Aorta (tissue), 5 donors: ENCODE data around the gene PPP3CB. TPM values are rescaled to one million over a fixed set of nuclear protein-coding genes. Genes with fewer than 3 reads are reported as not detected.

Experiments used
- ATAC-seq: fragments of 200-7000 bp; cut with Tn5 transposase; one replicate; pipeline ENCODE4 v1.9.1; 2022; ENCODE audit warnings: moderate library complexity; ENCODE audit not compliant: low FRiP score
- DNase-seq, 2 donors: peaks; one replicate each; pipeline ENCODE4 v3.0.0-alpha.2; 2020
- H3K27ac ChIP-seq, 2 donors: one replicate each; pipeline ENCODE4 v1.5.1; 2013; ENCODE audit warnings: low read length in 2 of 2, mild to moderate bottlenecking in 2 of 2, moderate library complexity in 2 of 2, control low read depth in 1 of 2, inconsistent platforms in 1 of 2, low read depth in 1 of 2
- H3K27me3 ChIP-seq, 2 donors: one replicate each; pipeline ENCODE4 v1.6.1; 2013; ENCODE audit warnings: control low read depth in 1 of 2, low read length in 1 of 2, mild to moderate bottlenecking in 1 of 2, moderate library complexity in 1 of 2; ENCODE audit not compliant: insufficient read depth in 2 of 2, control insufficient read depth in 1 of 2
- H3K36me3 ChIP-seq, 2 donors: one replicate each; pipeline ENCODE4 v1.6.1; 2013; ENCODE audit warnings: control low read depth in 1 of 2, low read length in 1 of 2, mild to moderate bottlenecking in 1 of 2; ENCODE audit not compliant: insufficient read depth in 2 of 2, control insufficient read depth in 1 of 2
- H3K4me1 ChIP-seq, 2 donors: one replicate each; pipeline ENCODE4 v1.6.1; 2013; ENCODE audit warnings: low read length in 2 of 2, control low read depth in 1 of 2, mild to moderate bottlenecking in 1 of 2, moderate library complexity in 1 of 2; ENCODE audit not compliant: insufficient read depth in 2 of 2, control insufficient read depth in 1 of 2
- H3K4me3 ChIP-seq, 2 donors: one replicate each; pipeline ENCODE4 v1.5.1; 2013; ENCODE audit warnings: low read length in 2 of 2, control low read depth in 1 of 2, mild to moderate bottlenecking in 1 of 2
- H3K9me3 ChIP-seq: one replicate; pipeline ENCODE4 v1.6.1; 2013; ENCODE audit warnings: mild to moderate bottlenecking, low read length; ENCODE audit not compliant: control insufficient read depth
- WGBS, 2 donors: extraction: QIAGEN DNeasy Blood & Tissue Kit; methylation state at CpG; one replicate each; pipeline ENCODE4 v1.1.7; 2013; 5-methylcytosine and 5-hydroxymethylcytosine counted together
- intact Hi-C, 2 donors: fragments of 100-400 bp; cut with DNase I; formaldehyde crosslinking; loops; one replicate each; pipeline versions ENCODE4 v1.14.2 to v1.15.0; 2022
- long read RNA-seq, 2 donors: library from polyadenylated mRNA; unstranded; transcript quantifications; one replicate each; pipeline ENCODE4 v2.0.0, GENCODE V29; 2020 to 2021
- polyA plus RNA-seq, 2 donors: library from polyadenylated mRNA; stranded (reverse); fragments of 200-250 nt; gene quantifications; one replicate each; pipeline ENCODE4 v1.2.3, GENCODE V29; 2013
- total RNA-seq, 2 donors: library from RNA; stranded (reverse); fragmentation: NEBNext Ultra II Directional; extraction: Animal tissue kit (Norgen Biotek cat#: 25700); gene quantifications; one replicate each; pipeline ENCODE4 v1.2.1, GENCODE V29; 2021
- donor health status: healthy with polysubstance abuse.
- donor health status: Bipolar disorder and iron deficiency.
- donor health status: DM: no; HTN: no; CAD: no.
- donor health status: DM: no; HTN: no; CAD: no.
- donor health status: DM: yes; HTN: yes; CAD: no.

The PPP3CB gene
- total RNA-seq (10 to 100 TPM; 61.0 to 65.6 TPM), polyA plus RNA-seq (10 to 100 TPM; 39.7 to 46.1 TPM)
- long read RNA-seq, donor 1, partial matches to known transcripts = 11 of 26 reads
- long read RNA-seq, donor 1, other reads (novel, unspliced or antisense) = 13 of 26 reads
- long read RNA-seq, donor 2, partial matches to known transcripts = 3 of 15 reads
- long read RNA-seq, donor 2, other reads (novel, unspliced or antisense) = 7 of 15 reads

DNA sequence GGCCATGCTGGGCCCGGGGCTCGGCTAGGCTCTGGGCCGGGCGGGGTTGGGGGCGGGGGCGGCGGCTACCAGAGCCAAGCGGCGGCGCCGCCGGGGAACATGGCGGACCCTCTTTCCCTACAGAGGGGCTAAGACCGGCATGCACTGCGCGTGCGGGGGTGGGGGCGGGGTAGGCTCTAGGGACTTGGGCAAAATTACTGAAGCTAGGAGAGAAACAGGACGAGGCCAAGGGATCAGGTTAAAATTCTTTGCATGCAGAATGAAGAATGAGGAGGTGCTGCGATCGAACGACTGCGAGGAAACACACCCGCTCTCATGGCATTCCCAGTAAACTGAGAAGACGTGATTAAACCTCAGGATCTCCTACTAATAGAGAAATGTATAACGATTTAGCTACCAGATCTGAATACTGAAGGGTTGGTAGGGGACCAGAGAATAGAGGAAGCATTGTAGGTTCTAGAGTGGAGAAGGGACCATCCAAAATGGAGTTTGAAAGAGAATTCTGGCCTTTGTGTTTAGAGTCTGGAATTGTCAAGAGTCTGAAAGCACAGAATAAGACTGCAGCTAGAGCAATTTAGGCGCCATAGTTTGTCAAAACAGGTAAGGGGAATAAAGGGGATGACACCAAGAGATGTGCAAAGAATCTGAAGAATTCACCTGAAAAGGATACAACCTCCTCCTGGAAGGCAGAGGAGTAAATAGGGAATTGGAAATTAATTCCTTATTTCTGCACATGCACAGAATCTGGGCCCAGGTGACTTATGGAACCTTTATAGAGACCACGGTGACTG, at the start of gene PPP3CB:
TSS of gene PPP3CB (minus strand) at position 141 of the 791 bp plus-strand sequence. CDS start at position 6, 135 bp downstream.
- Histone ChIP-seq H3K9me3 (no peaks in the 10 kb centered on the region), H3K27ac (peak within 1 kb of the TSS; percentile 48 to 72), H3K36me3 (peaks cover 0 to 3% of the 10 kb centered on the region in 2 donors), H3K27me3 (no peaks in the 10 kb centered on the region), H3K4me3 (peak within 1 kb of the TSS; percentile 36 to 76), H3K4me1 (peaks cover 3 to 7% of the 10 kb centered on the region in 2 donors)
- ATAC-seq (peak; percentile 95), DNase-seq (peak; percentile 94 to 96)
- 6 to 8% methylated on average over 22 to 28 of the region's 28 CpGs for WGBS, 2 donors
- intact Hi-C loops = no loop called here

DNA sequence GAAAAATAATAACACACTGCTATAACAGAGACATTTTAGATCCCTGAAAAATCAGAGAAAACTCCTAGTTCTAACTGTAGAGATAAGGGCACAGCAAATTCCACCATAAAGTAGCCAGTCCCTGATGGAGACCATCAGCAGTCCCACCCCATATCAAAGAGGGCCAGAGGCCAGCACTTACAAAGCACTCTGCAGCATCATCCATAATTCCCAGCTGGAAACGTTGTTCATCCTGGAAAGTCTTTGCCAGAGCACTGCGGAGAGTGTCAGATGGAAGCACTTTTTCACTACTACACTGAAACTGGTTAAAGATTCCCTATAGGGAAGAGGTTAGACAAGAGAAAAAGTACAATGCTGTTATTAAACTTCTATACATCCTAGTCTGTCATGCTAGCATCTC, 49.5 kb upstream of the PPP3CB start:
- intact Hi-C loops = no loop called here
- no peaks in the 10 kb centered on the region for H3K27me3 ChIP-seq
- H3K36me3 ChIP-seq = peaks cover 0 to 6% of the 10 kb centered on the region in 2 donors
- H3K27ac ChIP-seq = no peak overlapping the region
- H3K4me3 ChIP-seq = no peak overlapping the region
- ATAC-seq = no peak
- no peaks in the 10 kb centered on the region for H3K4me1 ChIP-seq
- 79 to 86% methylated on average over 2 of the region's 2 CpGs for WGBS, 2 donors
- no peak for DNase-seq
- H3K9me3 ChIP-seq = no peaks in the 10 kb centered on the region

DNA sequence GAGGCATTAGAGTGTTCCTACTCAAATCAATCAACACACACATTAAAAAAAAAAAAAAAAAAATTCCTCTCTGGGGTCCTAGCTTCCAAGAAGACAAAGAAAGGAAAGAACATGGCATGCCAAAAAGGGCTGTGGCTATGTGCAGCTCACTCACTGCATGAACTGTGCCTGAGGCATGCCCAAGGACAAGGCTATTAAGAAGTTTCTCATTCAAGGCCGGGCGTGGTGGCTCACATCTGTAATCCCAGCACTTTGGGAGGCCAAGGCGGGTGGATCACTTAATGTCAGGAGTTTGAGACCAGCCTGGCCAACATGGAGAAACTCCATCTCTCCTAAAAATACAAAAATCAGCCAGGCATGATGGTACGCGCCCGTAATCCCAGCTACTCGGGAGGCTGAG, 41.9 kb upstream of the PPP3CB start:
- peaks cover 3 to 6% of the 10 kb centered on the region in 2 donors for H3K36me3 ChIP-seq
- no peak overlapping the region for H3K4me3 ChIP-seq
- no peaks in the 10 kb centered on the region for H3K9me3 ChIP-seq
- H3K4me1 ChIP-seq = no peaks in the 10 kb centered on the region
- DNase-seq = no peak
- no peaks in the 10 kb centered on the region for H3K27me3 ChIP-seq
- WGBS, 2 donors = 94 to 97% methylated on average over 7 of the region's 7 CpGs
- intact Hi-C loops = no loop called here
- no peak for ATAC-seq
- no peak overlapping the region for H3K27ac ChIP-seq

DNA sequence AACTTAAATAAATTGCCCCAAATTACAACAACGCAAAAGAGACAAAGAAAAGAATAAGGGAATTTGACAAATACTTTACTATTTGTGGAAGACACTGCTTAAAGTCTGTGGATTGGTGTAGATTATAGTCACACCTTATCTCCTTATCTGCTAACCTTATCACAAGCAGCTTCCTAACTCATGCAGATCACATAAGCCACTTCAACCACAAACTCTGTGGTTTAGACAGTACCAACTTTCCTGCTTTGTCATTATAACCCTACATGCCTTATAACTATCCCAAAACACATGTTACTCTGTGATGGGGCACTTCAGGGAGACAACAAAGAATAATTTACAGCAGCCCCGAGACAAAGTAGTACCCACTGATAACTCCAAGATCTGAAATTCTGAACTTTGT, 41.5 kb upstream of the PPP3CB start:
- Histone ChIP-seq H3K27ac (no peak overlapping the region), H3K9me3 (no peaks in the 10 kb centered on the region), H3K4me1 (no peaks in the 10 kb centered on the region), H3K27me3 (no peaks in the 10 kb centered on the region), H3K4me3 (no peak overlapping the region), H3K36me3 (peaks cover 3 to 6% of the 10 kb centered on the region in 2 donors)
- WGBS, 2 donors = 90 to 94% methylated on average over 2 of the region's 2 CpGs
- ATAC-seq (no peak), DNase-seq (no peak)
- intact Hi-C loops = no loop called here

DNA sequence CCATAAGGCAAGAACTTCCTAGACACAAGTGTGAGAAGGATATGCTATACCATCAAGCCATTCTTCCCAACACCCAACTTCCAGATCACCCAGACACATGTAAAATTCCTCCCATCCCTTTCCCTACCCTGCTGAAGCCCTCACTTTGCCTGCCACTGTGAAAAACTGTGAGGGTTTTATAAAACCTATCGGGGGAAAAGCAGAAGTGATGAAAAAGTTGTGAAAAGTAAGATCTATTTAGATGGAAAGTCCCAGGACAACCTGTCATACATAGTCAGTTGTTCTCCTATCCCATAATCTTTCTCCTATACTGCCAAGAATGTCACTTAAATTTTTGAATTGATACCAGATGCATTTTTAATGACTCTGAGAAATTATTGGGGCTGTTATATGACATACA, 39.0 kb upstream of the PPP3CB start:
- Histone ChIP-seq H3K4me1 (no peaks in the 10 kb centered on the region), H3K4me3 (no peak overlapping the region), H3K27me3 (no peaks in the 10 kb centered on the region), H3K36me3 (peaks cover 2 to 3% of the 10 kb centered on the region in 2 donors), H3K9me3 (no peaks in the 10 kb centered on the region), H3K27ac (no peak overlapping the region)
- intact Hi-C loops = no loop called here
- DNase-seq = no peak
- WGBS, 2 donors = 96 to 97% methylated on average over 1 of the region's 1 CpG
- ATAC-seq = no peak

DNA sequence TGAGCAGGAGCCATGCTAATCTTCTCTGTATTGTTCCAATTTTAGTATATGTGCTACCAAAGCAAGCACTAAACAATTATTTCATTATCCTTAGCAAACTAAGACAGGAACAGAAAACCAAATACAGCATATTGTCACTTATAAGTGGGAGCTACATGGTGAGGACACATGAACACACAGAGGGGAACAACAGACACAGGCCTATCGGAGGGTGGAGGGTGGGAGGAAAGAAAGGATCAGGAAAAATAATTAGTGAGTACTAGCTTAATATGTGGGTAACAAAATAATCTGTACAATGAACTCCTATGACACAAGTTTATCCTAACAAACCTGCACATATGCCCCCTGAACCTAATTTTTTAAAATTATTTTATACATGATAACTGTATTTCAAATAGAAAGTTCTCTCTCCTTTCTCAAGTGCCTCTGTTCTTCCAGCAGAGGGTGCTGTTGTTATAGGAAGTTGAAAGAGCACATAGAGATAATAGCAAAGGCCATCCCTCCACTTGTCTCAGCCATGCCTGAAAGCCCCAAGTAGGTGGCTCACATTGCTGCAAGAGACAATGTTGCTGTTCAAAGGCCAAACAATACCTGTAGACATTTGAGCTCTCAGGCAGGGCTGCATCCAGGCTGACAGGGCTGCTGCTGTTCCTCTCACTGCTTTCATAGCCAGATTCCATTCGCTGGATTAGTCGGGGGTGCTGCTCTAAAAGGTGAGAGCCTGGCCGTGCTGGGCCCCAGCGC, 33.4 kb upstream of the PPP3CB start:
- DNase-seq (no peak), ATAC-seq (peak; percentile 82)
- intact Hi-C loops = loop anchor here (1.0 to 5.0 kb wide), 2 partner anchors 98 to 115 kb away; no protein-coding TSS in a partner anchor
- H3K27me3 ChIP-seq = no peaks in the 10 kb centered on the region
- H3K27ac ChIP-seq = no peak overlapping the region
- no peak overlapping the region for H3K4me3 ChIP-seq
- H3K4me1 ChIP-seq = no peaks in the 10 kb centered on the region
- 84 to 85% methylated on average over 5 of the region's 5 CpGs for WGBS, 2 donors
- H3K9me3 ChIP-seq = no peaks in the 10 kb centered on the region
- H3K36me3 ChIP-seq = peaks cover 0 to under 1% of the 10 kb centered on the region in 2 donors

DNA sequence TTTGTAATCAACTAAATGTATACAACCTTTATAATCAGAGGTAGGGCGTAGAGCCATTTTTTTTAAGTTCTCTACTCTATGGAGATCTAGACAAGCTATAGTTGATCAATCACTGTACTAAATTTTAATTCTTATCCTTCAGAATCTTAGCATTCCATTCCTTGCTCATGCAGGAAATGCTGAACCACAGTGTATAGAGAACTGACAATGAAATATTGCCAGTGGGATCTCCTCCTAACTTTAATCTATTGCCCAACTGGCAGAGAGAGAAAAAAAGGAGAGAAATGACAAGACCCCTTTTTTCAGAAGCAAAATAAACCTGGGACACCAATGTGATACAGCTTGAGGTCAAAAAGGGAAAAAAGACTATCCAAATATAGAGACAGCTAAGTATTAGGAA, 26.4 kb upstream of the PPP3CB start:
- WGBS, 2 donors = 92 to 100% methylated on average over 1 of the region's 1 CpG
- intact Hi-C loops = no loop called here

DNA sequence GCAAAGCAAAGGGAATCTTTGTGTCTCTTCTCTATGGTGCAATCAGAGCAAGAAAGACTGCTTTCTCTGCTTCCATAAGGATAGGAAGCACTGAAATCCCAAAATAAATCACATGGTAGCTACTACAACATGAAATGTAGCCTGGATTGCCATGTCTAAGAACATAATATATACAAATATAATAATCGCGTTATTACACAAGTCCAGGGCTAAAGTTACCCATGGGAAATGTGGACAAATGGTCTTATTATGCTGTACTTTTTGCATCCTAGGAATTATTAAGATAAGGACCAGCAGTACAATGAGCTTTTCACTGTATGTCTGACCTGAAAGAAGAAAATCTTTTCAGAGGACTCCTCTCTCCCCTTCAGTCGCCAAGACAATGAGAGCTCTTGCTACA, 23.5 kb upstream of the PPP3CB start:
- 95 to 98% methylated on average over 3 of the region's 3 CpGs for WGBS, 2 donors
- Histone ChIP-seq H3K4me1 (no peaks in the 10 kb centered on the region), H3K4me3 (no peak overlapping the region), H3K36me3 (peaks cover 4 to 12% of the 10 kb centered on the region in 2 donors), H3K9me3 (no peaks in the 10 kb centered on the region), H3K27ac (no peak overlapping the region), H3K27me3 (no peaks in the 10 kb centered on the region)
- no peak for DNase-seq
- intact Hi-C loops = no loop called here
- ATAC-seq = no peak

More for the DNA sequence above, 26.4 kb upstream of the PPP3CB start:
- Histone ChIP-seq H3K27me3 (no peaks in the 10 kb centered on the region), H3K4me1 (no peaks in the 10 kb centered on the region), H3K4me3 (no peak overlapping the region), H3K9me3 (no peaks in the 10 kb centered on the region), H3K27ac (no peak overlapping the region), H3K36me3 (peaks cover 3 to 7% of the 10 kb centered on the region in 2 donors)
- ATAC-seq (no peak), DNase-seq (no peak)
